Fibroblast of peridontal ligament (primary cell): ENCODE results near the gene AQP3.
"Not testable (repeated sequence)": the region's sequence is repeated elsewhere in the genome, so short reads cannot be mapped to it uniquely, and the experiment has no call there.

Experiments used
- DNase-seq: peaks from one replicate; pipeline ENCODE4 v3.0.0-alpha.2; 2010; ENCODE audit errors: extremely low read depth

The AQP3 gene

GRCh38 chr9:33442125-33442524 is 5.3 kb downstream of the AQP3 start:
- no peak for DNase-seq

GRCh38 chr9:33440609-33441008 is 6.8 kb downstream of the AQP3 start:
- DNase-seq: no peak

- no peak for DNase-seq
These were observed 7.2 kb downstream of the AQP3 start for GRCh38 chr9:33440204-33440603.

GRCh38 chr9:33439731-33440130 is 7.7 kb downstream of the AQP3 start:
- DNase-seq: peak; percentile 28

GRCh38 chr9:33438926-33439680 is 8.3 kb downstream of the AQP3 start:
- DNase-seq: no peak

DNA sequence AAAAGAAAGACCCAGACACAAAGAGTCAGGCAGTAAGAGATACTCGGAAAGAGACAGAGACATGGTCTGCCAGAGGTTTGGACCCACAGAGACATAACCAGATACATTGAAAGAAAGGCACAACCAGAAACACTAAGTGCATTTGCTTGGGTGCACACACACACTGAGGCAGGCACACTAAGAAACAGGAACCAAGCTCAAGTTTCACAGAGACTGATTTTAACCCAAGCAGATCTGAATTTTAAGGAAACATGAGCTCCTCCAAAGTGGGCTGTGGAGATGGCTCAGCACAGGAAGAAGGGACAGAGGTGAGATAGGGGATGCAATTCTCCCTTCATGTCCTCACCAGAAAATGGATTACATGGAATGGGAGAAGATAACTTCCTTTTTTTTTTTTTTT is 9.5 kb downstream of the AQP3 start:
- DNase-seq: no peak

DNA sequence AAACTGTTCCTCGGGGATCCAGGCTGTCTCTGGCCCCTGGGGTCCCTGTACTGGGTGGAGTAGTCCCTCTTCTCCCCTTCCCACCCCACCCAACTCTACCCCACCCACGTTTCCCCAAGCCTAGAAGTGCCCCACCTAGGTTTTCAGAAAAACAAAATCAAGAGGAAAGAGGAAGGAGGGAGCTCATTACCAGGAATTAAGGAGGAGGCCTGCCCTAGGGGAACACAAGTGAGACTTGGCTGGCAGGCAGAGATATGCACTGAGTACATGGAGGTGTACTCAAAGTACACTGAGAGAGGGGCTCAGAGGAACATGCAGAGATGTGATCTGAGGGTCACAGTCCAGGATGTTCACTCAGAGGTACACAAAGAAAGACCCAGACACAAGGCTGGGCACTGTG is 10.2 kb downstream of the AQP3 start:
- no peak for DNase-seq

GRCh38 chr9:33436445-33436844 is 10.9 kb downstream of the AQP3 start:
- no peak for DNase-seq

GRCh38 chr9:33435821-33436277 is 11.5 kb downstream of the AQP3 start:
- DNase-seq: no peak

DNA sequence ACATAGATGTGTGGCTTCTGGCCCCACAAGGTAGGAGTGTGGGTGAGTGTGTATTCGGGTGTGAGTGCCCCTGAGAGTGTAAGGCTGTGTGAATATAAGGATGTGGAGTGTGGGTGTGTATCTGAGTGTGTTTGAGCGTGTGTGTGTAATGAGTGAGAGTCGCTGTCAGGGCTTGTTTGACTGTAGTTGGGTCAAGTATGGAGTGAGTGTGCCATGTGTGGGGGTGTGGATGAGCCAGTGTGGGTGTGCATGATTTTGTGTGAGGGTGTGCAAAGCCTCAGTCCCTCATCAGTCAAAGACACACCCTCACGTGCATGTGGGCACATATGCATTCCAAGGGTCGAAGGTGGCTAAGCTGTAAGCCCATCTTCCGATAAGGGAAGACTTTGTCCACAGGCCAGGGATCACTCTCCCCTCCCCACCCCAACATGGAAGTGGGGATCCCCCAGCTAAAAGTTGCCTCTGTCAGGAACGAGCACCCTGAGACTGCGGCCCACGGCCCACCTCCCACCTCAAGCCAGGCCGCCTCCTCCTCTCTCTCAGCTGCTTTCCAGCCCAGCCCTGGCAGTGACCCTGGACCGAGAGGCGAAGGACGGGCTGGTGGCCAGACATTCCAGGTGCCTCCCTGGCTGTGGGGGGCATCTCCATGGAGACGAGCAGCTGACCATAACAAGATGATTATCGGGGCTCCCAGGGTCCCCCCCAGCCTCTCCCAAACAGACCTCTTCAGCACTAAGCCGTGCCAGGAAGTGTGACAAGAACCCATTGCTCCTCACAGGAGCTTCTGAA is 12.9 kb downstream of the AQP3 start:
- DNase-seq: no peak

- DNase-seq: no peak
These were observed 13.5 kb downstream of the AQP3 start for GRCh38 chr9:33433871-33434270.

DNA sequence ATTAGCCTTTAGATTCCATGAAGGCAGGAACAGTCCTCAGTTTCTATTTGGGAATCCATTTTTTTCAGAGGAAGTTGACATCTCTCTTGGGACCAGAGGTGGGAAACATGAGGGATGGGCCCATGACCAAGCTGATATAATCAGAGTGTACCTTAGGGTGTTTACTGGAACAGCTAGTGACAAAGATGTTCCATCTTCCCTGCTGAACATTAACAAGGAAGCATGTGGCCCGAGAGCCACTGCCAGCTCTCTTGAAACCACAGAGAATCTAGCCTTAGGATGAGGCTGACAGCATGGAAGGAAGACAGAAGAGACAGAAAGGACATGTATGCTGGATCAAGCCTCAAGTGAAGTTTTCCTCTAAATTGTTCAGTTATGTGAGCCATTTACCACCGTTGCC is 16.0 kb downstream of the AQP3 start:
- no peak for DNase-seq

DNA sequence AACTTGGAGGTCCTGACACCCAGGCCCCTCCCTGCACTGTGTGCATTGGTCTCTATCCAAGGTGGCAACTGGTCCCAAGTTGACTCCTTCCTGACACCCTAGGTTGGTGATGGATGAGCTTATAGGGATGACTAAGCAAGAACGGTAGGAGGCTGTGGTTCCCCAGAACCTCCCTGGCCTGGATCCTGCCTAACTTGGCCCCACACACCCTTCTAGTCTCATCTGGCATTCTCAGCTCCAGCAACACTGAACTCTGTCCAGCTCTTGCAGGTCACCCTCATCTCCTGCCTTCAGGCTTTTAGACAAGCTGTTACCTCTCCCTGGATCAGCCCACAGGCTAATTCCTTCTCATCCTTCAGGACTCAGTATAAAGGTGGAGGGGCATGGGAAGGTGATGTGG is 16.5 kb downstream of the AQP3 start:
- no peak for DNase-seq

GRCh38 chr9:33429256-33429985 is 18.0 kb downstream of the AQP3 start:
- DNase-seq: no peak

- DNase-seq: no peak
These were observed 20.5 kb downstream of the AQP3 start for GRCh38 chr9:33426843-33427293.

GRCh38 chr9:33425128-33425533 is 22.3 kb downstream of the AQP3 start:
- DNase-seq: peak; percentile 29

- not testable (repeated sequence) for DNase-seq
These were observed 22.9 kb downstream of the AQP3 start for GRCh38 chr9:33424492-33424891.

- DNase-seq: not testable (repeated sequence)
These were observed 23.4 kb downstream of the AQP3 start for GRCh38 chr9:33424043-33424442.

DNA sequence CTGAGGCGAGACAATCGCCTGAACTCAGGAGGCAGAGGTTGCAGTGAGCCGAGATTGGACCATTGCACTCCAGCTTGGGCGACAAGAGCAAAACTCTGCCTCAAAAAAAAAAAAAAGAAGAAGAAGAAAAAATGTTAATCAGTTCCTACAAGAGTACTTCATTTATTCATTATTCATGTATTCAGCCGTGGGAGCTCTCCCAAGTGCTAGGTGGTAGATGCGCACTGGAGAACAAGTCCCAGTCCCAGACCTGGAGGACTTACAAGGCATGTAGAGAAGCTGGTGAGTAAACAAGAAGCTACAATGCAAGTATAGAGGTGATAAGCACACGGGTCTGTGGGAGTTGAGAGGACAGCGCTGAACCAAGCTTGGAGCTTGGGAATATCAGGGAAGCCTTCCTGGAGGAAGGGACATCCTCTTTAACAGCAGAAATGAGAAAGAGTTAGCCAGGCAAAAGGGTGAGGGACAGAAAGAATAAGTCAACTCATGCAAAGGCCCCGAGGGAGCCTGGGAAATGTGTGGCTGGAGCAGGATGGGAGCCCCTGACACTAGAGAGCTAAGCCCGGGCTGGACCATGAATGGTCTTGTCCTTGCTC is 27.6 kb downstream of the AQP3 start:
- DNase-seq: no peak

- no peak for DNase-seq
These were observed 29.3 kb downstream of the AQP3 start for GRCh38 chr9:33418090-33418489.

DNA sequence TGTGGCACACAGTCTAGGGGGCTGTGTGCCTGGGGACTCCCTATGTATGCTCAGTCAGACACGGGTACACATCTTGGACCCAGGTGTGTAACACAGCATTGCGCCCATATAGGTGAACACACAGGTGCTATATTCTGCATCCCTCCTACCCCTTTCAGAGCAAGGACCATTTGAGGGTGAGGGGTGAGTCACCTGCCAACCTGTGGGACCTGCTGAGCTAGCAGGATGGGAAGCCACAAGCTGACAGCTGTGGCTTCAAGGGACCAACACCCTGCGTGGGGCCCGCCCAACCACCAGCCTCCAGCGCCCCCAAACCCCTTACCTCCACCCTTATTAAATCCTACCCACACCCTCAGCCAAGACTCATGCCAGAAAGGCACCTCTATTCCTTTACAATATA is 30.4 kb downstream of the AQP3 start:
- DNase-seq: no peak

DNA sequence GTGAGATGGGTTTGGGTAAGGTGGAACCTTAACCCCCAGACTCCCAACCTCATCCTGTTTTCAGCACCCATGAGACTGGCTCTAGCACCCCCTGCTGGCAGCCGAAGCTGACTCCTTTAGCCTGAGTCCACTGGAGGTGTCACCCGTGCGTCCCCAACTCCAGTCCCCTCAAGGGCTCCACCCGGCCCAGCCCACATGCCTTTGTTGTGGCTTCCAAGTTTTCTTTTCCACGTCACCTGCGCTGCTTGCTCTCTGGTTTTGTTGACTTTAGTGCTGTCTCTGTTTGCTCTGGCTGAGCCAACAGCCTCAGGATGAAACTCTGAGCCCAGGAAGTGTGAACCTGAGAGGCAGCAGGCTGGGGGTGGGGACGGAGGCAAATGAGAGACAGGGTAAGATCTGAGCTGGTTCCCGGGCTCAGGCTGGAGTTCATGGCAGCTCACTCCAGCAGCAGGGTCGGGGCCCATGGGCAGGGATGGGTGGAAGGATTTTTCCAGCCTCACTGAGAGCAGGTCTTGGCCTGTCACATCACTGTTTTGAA is 31.8 kb downstream of the AQP3 start:
- peak; percentile 36 for DNase-seq
